ENCODE measurements around the gene VSTM4.

Gene VSTM4

DNA sequence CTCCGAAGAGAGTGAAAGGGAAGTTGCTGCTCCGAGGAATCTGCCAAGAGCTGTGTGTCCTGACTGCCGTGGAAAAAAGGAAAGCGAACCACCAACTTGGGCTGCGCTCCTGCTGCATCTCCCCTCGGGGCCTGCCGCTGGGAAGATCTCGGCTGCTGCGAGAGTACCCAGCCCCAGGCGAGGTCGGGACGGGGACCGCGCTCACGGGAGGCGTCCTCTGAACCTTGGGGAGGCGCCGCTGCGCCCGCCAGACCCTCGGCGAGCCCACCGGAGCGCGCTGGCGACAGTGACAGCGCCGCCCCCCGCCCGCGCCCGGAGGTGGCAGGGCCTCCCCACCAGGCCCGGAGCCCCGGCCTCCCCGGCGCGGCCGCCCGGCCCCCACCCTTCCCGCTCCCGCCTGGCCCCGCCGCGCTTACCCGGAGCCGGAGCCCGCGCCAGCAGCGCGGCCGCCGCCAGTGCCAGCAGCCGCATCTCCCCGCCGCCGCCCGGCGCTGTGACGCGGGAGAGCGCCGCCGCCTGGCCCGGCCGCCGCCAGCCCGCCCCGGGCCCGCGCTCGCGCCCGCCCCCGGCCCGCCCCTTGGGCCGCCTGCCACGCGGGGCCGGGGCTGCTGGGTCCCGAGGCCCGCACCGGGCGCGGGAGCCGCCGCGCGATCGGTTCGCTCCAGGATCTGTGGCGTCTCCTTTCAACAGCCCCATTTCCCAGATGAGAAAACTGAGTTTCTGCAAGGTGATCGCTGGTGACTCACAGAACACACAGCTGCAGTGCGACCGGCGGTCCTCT lies at the start of gene VSTM4:
VSTM4 (minus strand) TSS at position 508 of the 781 bp plus-strand sequence; CDS start at position 471, 37 bp downstream.
- DNase-seq: no peak

GRCh38 chr10:49164559-49165188 lies 49.4 kb upstream of the VSTM4 start:
- DNase-seq: no peak

DNA sequence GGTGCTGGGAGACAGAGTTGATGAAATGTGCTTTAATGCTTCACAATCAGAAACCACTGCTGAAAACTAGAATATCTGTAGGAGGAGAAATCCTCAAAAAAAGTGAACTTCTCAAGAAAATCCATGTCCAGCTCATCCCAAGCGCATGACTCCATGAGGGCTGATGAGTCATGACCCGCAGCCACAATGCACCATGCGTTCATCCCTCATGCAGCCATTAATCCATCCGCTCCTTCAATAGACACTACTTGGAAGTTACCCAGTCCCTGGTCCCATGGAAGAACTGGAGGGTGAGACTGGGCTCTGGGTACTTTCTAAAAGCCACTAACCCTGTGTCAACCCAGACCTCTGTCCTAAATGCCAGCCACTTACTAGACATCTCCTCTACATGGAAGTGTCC lies 48.4 kb upstream of the VSTM4 start:
- no peak for DNase-seq

- no peak for DNase-seq
Measured at GRCh38 chr10:49162761-49163310, 47.5 kb upstream of the VSTM4 start.

DNA sequence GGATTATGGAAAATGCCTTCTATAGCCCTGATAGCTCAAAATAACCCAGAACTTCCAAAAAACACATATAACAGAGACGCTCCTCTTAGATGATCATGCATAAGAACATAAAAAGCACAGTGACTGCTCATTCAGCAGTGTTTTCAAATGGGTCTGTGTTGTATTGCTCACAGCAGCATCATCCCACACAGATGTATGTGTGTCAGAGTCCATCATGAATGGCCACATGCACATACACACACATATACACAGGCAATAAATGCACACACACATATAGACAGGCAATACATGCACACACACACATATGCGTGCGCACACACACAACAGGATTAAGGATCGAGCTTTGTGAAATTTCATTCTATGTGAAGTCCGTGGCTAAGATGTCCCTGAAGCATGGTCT lies 46.7 kb upstream of the VSTM4 start:
- DNase-seq: no peak

- DNase-seq: peak; percentile 10
Measured at GRCh38 chr10:49161411-49161997, 46.2 kb upstream of the VSTM4 start.

DNA sequence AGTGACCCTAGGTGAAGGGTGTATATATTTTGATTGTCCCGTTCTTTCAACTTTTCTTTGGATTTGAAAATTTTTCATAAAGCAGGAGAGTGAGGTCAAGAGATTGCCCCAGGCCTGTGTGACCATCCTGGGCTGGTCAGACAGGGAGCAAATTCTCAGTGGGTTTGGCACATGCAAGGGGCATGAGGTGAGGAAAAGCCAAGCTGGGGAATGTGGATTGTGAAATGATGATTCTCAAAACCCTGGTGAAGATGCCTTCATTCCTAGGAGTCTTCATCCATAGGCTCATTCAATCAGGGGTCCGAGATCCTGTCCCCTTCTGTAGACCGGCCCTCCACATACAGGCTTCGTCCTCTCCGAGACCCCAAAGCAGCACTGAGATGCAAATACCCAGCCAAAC lies 45.5 kb upstream of the VSTM4 start:
- DNase-seq: no peak

- DNase-seq: no peak
Measured at GRCh38 chr10:49160110-49160509, 44.8 kb upstream of the VSTM4 start.

GRCh38 chr10:49158915-49159314 lies 43.6 kb upstream of the VSTM4 start:
- no peak for DNase-seq

DNA sequence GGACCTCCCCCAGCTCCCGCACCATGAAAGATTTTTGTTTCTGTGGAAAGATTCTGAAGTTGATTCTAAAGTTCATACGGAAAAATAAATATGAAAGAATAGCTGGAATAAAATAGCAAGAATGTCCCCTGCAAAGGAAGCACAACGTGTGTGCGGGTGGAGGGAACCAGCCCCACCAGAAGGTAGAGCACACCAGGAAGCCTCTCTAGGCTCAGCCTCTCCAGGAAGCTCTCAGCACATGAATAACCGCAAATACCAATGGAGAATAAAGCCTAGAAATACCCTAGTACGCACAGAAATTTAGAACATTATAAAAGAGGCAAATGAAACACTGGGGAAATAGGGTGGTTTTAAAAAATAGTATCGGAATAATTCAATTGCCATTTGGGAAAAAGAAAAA lies 43.1 kb upstream of the VSTM4 start:
- no peak for DNase-seq

DNA sequence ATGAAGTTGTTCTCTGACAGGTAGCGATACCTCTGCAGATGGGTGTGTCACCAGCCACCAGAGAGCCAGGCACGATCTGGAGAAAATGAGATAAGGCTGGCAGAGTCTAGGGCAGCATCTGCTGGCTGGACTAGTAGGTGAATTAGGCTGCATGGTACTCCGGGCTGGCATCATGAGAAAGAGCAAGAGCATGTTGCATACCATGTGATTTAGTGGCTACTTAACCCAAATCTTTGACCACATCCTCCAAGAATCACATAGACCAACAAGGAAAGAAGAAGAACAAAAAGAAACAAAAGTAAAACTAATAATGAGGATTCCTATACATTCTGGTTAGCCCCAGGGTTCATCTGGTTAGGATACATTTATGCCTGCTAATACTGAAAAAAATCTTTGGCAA lies 41.9 kb upstream of the VSTM4 start:
- no peak for DNase-seq

DNA sequence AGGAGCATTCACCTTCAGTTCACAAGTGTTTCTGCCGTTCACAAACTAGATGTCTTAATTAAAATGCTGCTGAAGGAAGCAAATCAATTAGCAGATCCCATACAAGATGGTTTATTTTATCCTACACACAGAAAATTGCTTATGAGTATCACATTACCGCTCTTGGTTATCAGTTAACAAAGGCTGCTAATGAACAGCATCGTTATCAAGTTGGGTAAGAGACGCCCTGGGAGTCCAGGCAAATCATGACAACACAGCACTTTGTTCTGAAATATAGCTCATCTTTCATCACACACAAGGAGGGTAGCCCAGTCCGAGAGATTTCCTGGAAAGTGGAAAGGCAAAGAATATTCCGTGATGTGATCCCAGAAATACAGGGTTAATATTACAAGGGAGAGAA lies 39.3 kb upstream of the VSTM4 start:
- DNase-seq: no peak

DNA sequence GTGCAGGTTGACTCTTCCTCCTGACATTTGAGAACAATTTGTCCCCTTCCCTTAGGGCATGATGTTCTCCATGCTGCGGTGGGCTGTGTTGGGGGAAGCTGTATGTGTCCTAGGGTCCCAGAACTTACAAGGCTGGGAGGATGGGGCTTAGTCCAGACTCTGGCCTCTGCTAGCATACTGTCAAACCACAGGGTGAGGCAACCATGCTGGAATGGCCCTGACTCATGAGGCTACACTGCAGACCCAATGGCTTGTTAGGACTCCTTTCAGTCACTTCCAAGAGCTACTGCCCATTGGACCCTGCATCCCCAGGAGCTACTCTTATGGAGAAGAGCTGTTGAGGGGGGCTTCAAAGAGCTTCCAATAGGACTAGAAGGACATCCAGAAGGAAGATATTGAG lies 38.6 kb upstream of the VSTM4 start:
- DNase-seq: no peak

- no peak for DNase-seq
Measured at GRCh38 chr10:49153115-49153514, 37.8 kb upstream of the VSTM4 start.

DNA sequence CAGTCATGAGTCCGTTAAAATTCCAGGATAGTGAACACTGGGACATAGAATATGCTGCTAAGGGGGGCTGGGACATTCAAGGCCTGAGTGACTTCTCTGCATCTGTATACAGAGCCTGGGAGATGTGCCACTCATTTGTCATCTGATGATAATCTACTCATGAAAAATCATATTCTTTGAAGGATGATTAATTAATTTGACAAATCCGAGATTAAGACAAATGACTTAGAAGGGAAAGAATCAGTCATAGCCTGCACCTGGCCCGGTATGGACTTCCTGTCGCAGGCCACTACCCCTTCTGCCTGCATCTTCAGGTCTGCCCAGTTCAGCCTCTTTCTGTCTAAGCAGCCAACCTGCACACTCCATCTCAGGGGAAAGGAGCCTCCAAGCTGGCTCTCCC lies 37.3 kb upstream of the VSTM4 start:
- DNase-seq: no peak

- no peak for DNase-seq
Measured at GRCh38 chr10:49152037-49152436, 36.7 kb upstream of the VSTM4 start.

- no peak for DNase-seq
Measured at GRCh38 chr10:49151481-49151880, 36.2 kb upstream of the VSTM4 start.

DNA sequence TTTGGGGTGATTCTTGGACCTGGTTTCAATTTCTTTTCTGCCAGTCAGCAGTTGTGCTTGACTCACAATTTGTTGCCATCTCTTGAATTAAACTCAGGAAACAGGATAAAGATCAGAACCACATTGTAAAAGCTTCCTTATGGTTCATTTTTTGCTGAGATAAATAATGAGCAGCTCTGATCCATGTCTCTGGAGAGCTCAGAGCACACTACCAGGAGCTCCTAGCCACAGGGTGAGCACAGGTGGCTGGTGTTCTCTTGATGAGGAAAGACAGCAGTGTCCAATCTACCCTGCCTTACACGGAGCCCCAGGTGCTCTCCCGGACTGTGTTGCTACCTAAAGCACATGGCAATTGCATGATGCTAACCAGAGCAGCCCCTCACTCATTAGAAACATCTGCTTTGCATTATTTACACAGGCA lies 35.7 kb upstream of the VSTM4 start:
- peak; percentile 70 for DNase-seq

DNA sequence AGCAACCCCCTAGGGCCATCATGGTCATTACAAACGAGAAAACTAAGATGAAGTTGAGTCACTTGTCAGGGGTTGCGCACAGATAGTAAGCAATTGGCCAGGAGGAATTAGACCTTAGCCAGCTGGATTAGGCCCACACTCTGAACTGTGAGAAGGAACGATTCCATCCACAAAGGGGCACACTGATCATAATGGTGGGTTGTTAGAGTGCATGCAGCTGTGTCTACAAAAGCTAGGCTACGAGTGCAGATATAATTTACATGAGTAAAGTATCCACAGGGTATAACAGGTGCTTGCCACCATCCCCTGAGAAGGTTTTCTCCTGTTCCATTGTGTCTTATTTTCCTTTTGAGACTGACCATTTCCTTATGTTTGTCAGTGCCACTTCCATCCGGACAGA lies 35.1 kb upstream of the VSTM4 start:
- DNase-seq: peak; percentile 52

DNA sequence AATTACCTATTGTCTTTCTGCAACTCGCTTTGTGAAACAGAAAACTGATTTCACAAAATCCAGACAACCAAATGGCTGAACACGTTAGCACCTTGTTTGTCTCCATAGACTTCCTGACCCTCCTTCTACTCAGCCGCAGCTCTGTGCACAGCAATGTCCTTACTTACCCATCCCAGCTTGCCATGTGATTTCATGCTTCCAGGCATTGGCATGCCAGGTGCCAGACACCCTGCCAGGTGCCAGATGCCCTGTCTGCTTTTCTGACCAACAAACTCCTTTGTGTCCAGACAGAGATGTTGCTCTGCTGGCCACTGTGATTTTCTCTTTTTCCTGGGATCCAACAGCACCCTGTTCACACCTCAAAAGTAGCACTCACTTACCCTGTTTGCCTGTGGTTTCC lies 34.6 kb upstream of the VSTM4 start:
- DNase-seq: no peak

- DNase-seq: no peak
Measured at GRCh38 chr10:49144058-49144720, 28.9 kb upstream of the VSTM4 start.

DNA sequence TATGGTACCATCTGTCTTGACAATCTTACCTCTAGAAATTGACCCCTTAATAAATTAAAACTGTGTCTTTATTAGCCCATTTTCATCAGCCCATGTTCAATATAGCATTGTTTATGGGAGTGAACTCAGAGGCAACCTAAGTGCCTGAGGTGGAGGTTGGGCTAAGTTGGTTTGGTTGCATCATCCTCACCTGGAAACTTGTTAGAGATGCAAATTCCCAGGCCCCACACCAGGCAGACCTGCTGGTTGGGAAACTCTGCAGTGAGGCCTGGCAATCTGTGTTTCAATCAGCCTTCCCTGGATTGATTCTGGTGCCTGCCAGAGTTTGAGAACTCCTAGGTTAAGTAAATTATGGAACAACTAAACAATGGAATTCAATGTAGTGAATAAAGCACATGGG lies 27.9 kb upstream of the VSTM4 start:
- no peak for DNase-seq

GRCh38 chr10:49141541-49142332 lies 26.4 kb upstream of the VSTM4 start:
- DNase-seq: no peak
